Measurements from ENCODE around the gene DCX.

DNA sequence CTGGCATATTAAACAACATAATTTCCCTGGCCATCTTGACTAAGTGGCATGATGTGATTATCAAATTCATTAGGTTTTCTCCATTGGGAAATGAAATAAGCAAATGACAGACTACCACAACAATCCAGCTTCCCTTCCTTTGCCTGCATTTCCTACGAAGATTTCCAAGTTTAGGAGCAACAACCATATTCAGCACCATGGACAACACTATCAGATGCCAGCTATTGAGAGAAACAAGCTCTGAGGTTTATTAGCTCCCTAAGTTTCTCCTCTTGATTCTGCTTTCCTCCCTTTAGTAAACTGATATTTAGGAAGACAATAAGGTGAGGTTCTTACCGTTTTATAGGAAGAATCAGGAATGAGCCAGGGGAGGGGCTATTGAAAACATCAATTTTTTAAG lies 36.2 kb downstream of the DCX start:
- TF ChIP-seq CTCF (IDR thresholded peaks at IDR 0.05) = no peak
- TF ChIP-seq POLR2A (IDR thresholded peaks at IDR 0.05) = no peak
